ENCODE measurements around the gene MSRB3. TPM values are rescaled to one million over a fixed set of nuclear protein-coding genes. Genes with fewer than 3 reads are reported as not detected.

The MSRB3 gene
- total and polyA plus RNA-seq, 2 of the 8 experiments (the other 6 are each of a cell fraction or from before 2014, with no cell fraction given) = 0.32 to 1.2 TPM

GRCh38 chr12:65355461-65355860, 77.0 kb downstream of the MSRB3 start:
- Histone ChIP-seq H2BK5ac (ENCODE audit: low read depth, low read length) (no peak overlapping the region), H3K79me2 (ENCODE audit: control insufficient read depth in 1 of 2, insufficient read depth in 2 of 2, low read length in 2 of 2) (no peaks in the 10 kb centered on the region), H3K79me1 (ENCODE audit: low read depth, low read length) (no peaks in the 10 kb centered on the region), H3K56ac (replicated peaks; ENCODE audit: insufficient read length, low read depth, low read length) (no peak overlapping the region), H2AK5ac (ENCODE audit: low read depth, low read length) (no peak overlapping the region), H2BK120ac (replicated peaks; ENCODE audit: low read depth, low read length) (no peak overlapping the region), H3K4me3 (ENCODE audit: extremely low read depth in 1 of 4, insufficient read depth in 2 of 4, low read depth in 3 of 4, low read length in 4 of 4) (no peak overlapping the region), H3K9me3 (ENCODE audit: insufficient read depth in 2 of 2, low read depth in 1 of 2, low read length in 1 of 2) (no peaks in the 10 kb centered on the region), H2AFZ (ENCODE audit: low read length) (no peak overlapping the region), H3K4me1 (replicated peaks in 1 of 4; ENCODE audit: control insufficient read depth in 3 of 4, insufficient read depth in 4 of 4, low read length in 3 of 4) (no peaks in the 10 kb centered on the region), H3K4ac (replicated peaks; ENCODE audit: insufficient read length, low read depth, low read length) (no peak overlapping the region), H3K14ac (ENCODE audit: insufficient read length) (no peak overlapping the region), H3K23me2 (ENCODE audit: low read depth, low read length) (no peaks in the 10 kb centered on the region), H3K27ac (ENCODE audit: low read depth, low read length) (no peak overlapping the region), H4K20me1 (replicated peaks in 1 of 2; ENCODE audit: control insufficient read depth in 1 of 2, insufficient read depth in 2 of 2, low read length in 2 of 2) (no peaks in the 10 kb centered on the region), H3K36me3 (ENCODE audit: control insufficient read depth in 2 of 4, insufficient read depth in 4 of 4, low read length in 3 of 4) (no peaks in the 10 kb centered on the region), H4K8ac (ENCODE audit: extremely low read depth, insufficient read depth, low read length) (no peak overlapping the region), H3K23ac (ENCODE audit: insufficient read length) (no peak overlapping the region), H2BK12ac (ENCODE audit: low read depth, low read length) (no peak overlapping the region), H3K18ac (ENCODE audit: extremely low read depth, low read length) (no peak overlapping the region), H2BK20ac (ENCODE audit: low read length) (no peak overlapping the region), H3K4me2 (ENCODE audit: insufficient read depth in 1 of 2, low read depth in 2 of 2, low read length in 2 of 2) (no peak overlapping the region), H4K91ac (replicated peaks; ENCODE audit: insufficient read length, low read length) (no peak overlapping the region), H3K27me3 (replicated peaks in 1 of 4; ENCODE audit: control insufficient read depth in 3 of 4, extremely low read depth in 1 of 4, insufficient read depth in 3 of 4, low read length in 3 of 4) (no peaks in the 10 kb centered on the region), H3K9ac (replicated peaks in 1 of 4; ENCODE audit: extremely low read depth in 1 of 4, low read depth in 3 of 4, low read length in 3 of 4) (no peak overlapping the region), H4K5ac (ENCODE audit: insufficient read length, low read depth, low read length) (no peak overlapping the region), H2BK15ac (ENCODE audit: low read length) (no peak overlapping the region)
- DNase-seq (ENCODE audit: low read depth in 1 of 2, low spot score in 2 of 2) = no peak
- POLR2A ChIA-PET (ENCODE audit: partially characterized antibody) = no interaction called here
- no peak for FAIRE-seq
- no peak for TF ChIP-seq MAFK (IDR thresholded peaks at IDR 0.05; ENCODE audit: low read depth, low read length)
- TF ChIP-seq, protein P1, sequence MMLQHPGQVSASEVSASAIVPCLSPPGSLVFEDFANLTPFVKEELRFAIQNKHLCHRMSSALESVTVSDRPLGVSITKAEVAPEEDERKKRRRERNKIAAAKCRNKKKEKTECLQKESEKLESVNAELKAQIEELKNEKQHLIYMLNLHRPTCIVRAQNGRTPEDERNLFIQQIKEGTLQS (IDR thresholded peaks at IDR 0.05; ENCODE audit: insufficient read depth, low read depth, low read length) = no peak
- no peak for TF ChIP-seq RNF2 (IDR thresholded peaks at IDR 0.05; ENCODE audit: borderline replicate concordance, low read depth, low read length, missing control alignments, poor library complexity, severe bottlenecking)
- no peak for TF ChIP-seq GTF2F1 (IDR thresholded peaks at IDR 0.05; ENCODE audit: borderline replicate concordance, low read depth, low read length)
- WGBS, 2 experiments (ENCODE audit: extremely low coverage in 1 of 2, insufficient coverage in 1 of 2, insufficient read length in 1 of 2, insufficient replicate concordance in 2 of 2, low coverage in 1 of 2, low lambda C conversion rate in 2 of 2, missing lambda C conversion rate in 1 of 2) = 94% methylated on average over 3 of the region's 3 CpGs; no CpG with 5 or more reads in 1 of the 2 experiments
- CTCF ChIA-PET (ENCODE audit: partially characterized antibody) = interaction anchor here (0.6 kb wide), 1 partner anchor 604 kb away, joined by 4 read pairs; no protein-coding TSS in a partner anchor
